Adrenal gland (tissue), 12 donors: ENCODE results near the gene CRABP1. TPM values are rescaled to one million over a fixed set of nuclear protein-coding genes. Genes with fewer than 3 reads are reported as not detected.
"Not testable (repeated sequence)": the region's sequence is repeated elsewhere in the genome, so short reads cannot be mapped to it uniquely, and the experiment has no call there.

Source experiments
- DNase-seq, 7 donors: peaks; one replicate each; pipeline ENCODE4 v3.0.0-alpha.2; 2019 to 2020
- H3K27ac ChIP-seq, 5 donors: fragments of 200-600 bp; sonication (generic) in 4 of 5; 1 replicate in 3 of 5; 2 replicates in 2 of 5; pipeline versions ENCODE4 v1.5.1 to v1.8.0; 2016 to 2020; ENCODE audit warnings: mild to moderate bottlenecking in 1 of 5
- H3K27me3 ChIP-seq: fragments of 200-600 bp; 2 replicates; pipeline ENCODE4 v1.8.0; 2021
- H3K36me3 ChIP-seq, 2 donors: fragments of 200-600 bp; replicated peaks in 1 of 2; 1 replicate in 1 of 2; 2 replicates in 1 of 2; pipeline versions ENCODE4 v1.5.1 to v1.8.0; 2018 to 2022
- H3K4me1 ChIP-seq, 2 donors: fragments of 200-600 bp; replicated peaks in 1 of 2; 1 replicate in 1 of 2; 2 replicates in 1 of 2; pipeline versions ENCODE4 v1.5.1 to v1.8.0; 2018 to 2021
- H3K4me3 ChIP-seq, 4 donors: fragments of 200-600 bp; sonication (generic) in 3 of 4; one replicate each; pipeline ENCODE4 v1.5.1; 2016 to 2018
- H3K9me3 ChIP-seq, 3 donors: fragments of 200-600 bp; sonication (generic) in 1 of 3; replicated peaks in 1 of 3; 1 replicate in 2 of 3; 2 replicates in 1 of 3; pipeline versions ENCODE4 v1.5.1 to v1.8.0; 2016 to 2021
- CTCF ChIP-seq, 6 experiments: fragments of 450-650 bp in 4 of 6; fragments of 200-600 bp in 2 of 6; sonication (generic) in 1 of 6; IDR thresholded peaks; 1 replicate in 5 of 6; 2 replicates in 1 of 6; pipeline versions ENCODE4 v1.5.1 to v1.8.0; 2016 to 2021; ENCODE audit warnings: antibody characterized with exemption in 6 of 6, mild to moderate bottlenecking in 2 of 6, moderate library complexity in 1 of 6
- POLR2A ChIP-seq, 2 donors: fragments of 450-650 bp; IDR thresholded peaks; one replicate each; pipeline ENCODE4 v1.6.1; 2017; ENCODE audit warnings: antibody characterized with exemption in 2 of 2, mild to moderate bottlenecking in 2 of 2, moderate library complexity in 1 of 2
- WGBS, 4 donors: extraction: QIAGEN DNeasy Blood & Tissue Kit in 2 of 4; methylation state at CpG; one replicate each; pipeline versions ENCODE4 v1.1.5 to v1.1.7; 2013 to 2017; 5-methylcytosine and 5-hydroxymethylcytosine counted together
- intact Hi-C, 2 donors: fragments of 100-400 bp; cut with DNase I; formaldehyde crosslinking; loops; one replicate each; pipeline versions ENCODE4 v1.14.1 to v1.15.0; 2022 to 2023
- polyA plus RNA-seq, 3 donors: library from polyadenylated mRNA; stranded (reverse); fragments of 200-250 nt in 2 of 3; fragments of 350-450 nt in 1 of 3; fragmentation: Illumina TruSeq in 1 of 3; extraction: RNeasy Lipid Tissue Mini Kit (QIAGEN cat#74804) in 1 of 3; gene quantifications; one replicate each; pipeline ENCODE4 v1.2.3, GENCODE V29; 2013 to 2014
- total RNA-seq, 9 donors: library from RNA; depleted of rRNA in 4 of 9; stranded (reverse); fragments of >200 nt in 4 of 9; fragments of 120-200 nt in 1 of 9; fragmentation: NEBNext Ultra II Directional in 1 of 9; extraction: Animal tissue kit (Norgen Biotek cat#: 25700) in 1 of 9; gene quantifications; one replicate each; pipeline versions ENCODE4 v1.1.0 to v1.2.4, GENCODE V29; 2013 to 2023
- donor health status: healthy with polysubstance abuse.
- donor health status: Bipolar disorder and iron deficiency.
- donor health status: DM: yes; HTN: yes; CAD: no.
- donor health status: DM: no; HTN: no; CAD: no.
- donor health status: DM: no; HTN: no; CAD: no.
- donor health status: DM: yes; HTN: yes; CAD: no.

Gene CRABP1
- total and polyA plus RNA-seq, 12 donors = 0.39 to 2.4 (median 0.80) TPM; not detected in 3

GRCh38 chr15:78370013-78370412, 29.9 kb downstream of the CRABP1 start:
- Histone ChIP-seq H3K4me1 (no peaks in the 10 kb centered on the region), H3K9me3 (no peaks in the 10 kb centered on the region), H3K27me3 (no peaks in the 10 kb centered on the region), H3K4me3 (no peak overlapping the region), H3K27ac (no peak overlapping the region), H3K36me3 (no peaks in the 10 kb centered on the region)
- intact Hi-C loops = no loop called here
- WGBS, 4 donors = 68 to 87% (median 78%) methylated on average over 6 of the region's 6 CpGs
- TF ChIP-seq CTCF (IDR thresholded peaks at IDR 0.05) = no peak
- TF ChIP-seq POLR2A (IDR thresholded peaks at IDR 0.05) = no peak
- DNase-seq = no peak

- Histone ChIP-seq H3K4me3 (no peak overlapping the region), H3K9me3 (no peaks in the 10 kb centered on the region), H3K36me3 (no peaks in the 10 kb centered on the region), H3K4me1 (no peaks in the 10 kb centered on the region), H3K27ac (no peak overlapping the region), H3K27me3 (no peaks in the 10 kb centered on the region)
- DNase-seq = no peak
- WGBS, 4 donors = 72 to 83% (median 77%) methylated on average over 4 to 5 of the region's 5 CpGs
- TF ChIP-seq CTCF (IDR thresholded peaks at IDR 0.05) = no peak
- TF ChIP-seq POLR2A (IDR thresholded peaks at IDR 0.05) = no peak
- intact Hi-C loops = no loop called here
These were observed 32.7 kb downstream of the CRABP1 start for GRCh38 chr15:78372880-78373279.

GRCh38 chr15:78374436-78375393, 34.6 kb downstream of the CRABP1 start:
- no peak overlapping the region for H3K27ac ChIP-seq
- H3K4me3 ChIP-seq = no peak overlapping the region
- no peaks in the 10 kb centered on the region for H3K4me1 ChIP-seq
- H3K9me3 ChIP-seq = no peaks in the 10 kb centered on the region
- no peaks in the 10 kb centered on the region for H3K27me3 ChIP-seq
- 67 to 73% (median 72%) methylated on average over 12 to 14 of the region's 14 CpGs for WGBS, 4 donors
- intact Hi-C loops = no loop called here
- no peak for DNase-seq
- no peak for TF ChIP-seq POLR2A (IDR thresholded peaks at IDR 0.05)
- TF ChIP-seq CTCF (IDR thresholded peaks at IDR 0.05) = no peak
- no peaks in the 10 kb centered on the region for H3K36me3 ChIP-seq

GRCh38 chr15:78380143-78380542, 40.0 kb downstream of the CRABP1 start:
- H3K27ac ChIP-seq, H3K9me3 ChIP-seq, H3K4me1 ChIP-seq, intact Hi-C loops, H3K27me3 ChIP-seq, DNase-seq, H3K4me3 ChIP-seq, H3K36me3 ChIP-seq: not testable (repeated sequence)
- 32 to 61% (median 47%) methylated on average over 1 of the region's 1 CpG for WGBS, 4 donors
